GM19025 (cell line): ENCODE measurements around the gene ASPHD2.

ENCODE experiments used
- ATAC-seq: cut with Tn5 transposase; IDR thresholded peaks from one replicate; pipeline ENCODE4 v1.9.1; 2021; ENCODE audit warnings: mild to moderate bottlenecking, low read depth, moderate library complexity; ENCODE audit not compliant: unreplicated experiment

ASPHD2 gene

GRCh38 chr22:26445577-26446275, 16.7 kb downstream of the ASPHD2 start:
- ATAC-seq, result no peak

- ATAC-seq, result no peak
Observed at GRCh38 chr22:26446808-26447515, 17.9 kb downstream of the ASPHD2 start.

GRCh38 chr22:26447584-26448329, 18.7 kb downstream of the ASPHD2 start:
- no peak for ATAC-seq

GRCh38 chr22:26448334-26448733, 19.3 kb downstream of the ASPHD2 start:
- ATAC-seq, result no peak

GRCh38 chr22:26448941-26449340, 19.9 kb downstream of the ASPHD2 start:
- no peak for ATAC-seq

- no peak for ATAC-seq
Observed at GRCh38 chr22:26450453-26451185, 21.6 kb downstream of the ASPHD2 start.

- ATAC-seq, result no peak
Observed at GRCh38 chr22:26452236-26453016, 23.4 kb downstream of the ASPHD2 start.

GRCh38 chr22:26453216-26453615, 24.2 kb downstream of the ASPHD2 start:
- ATAC-seq, result no peak

GRCh38 chr22:26453812-26454500, 24.9 kb downstream of the ASPHD2 start:
- ATAC-seq, result no peak

GRCh38 chr22:26457661-26458272, 28.7 kb downstream of the ASPHD2 start:
- no peak for ATAC-seq

- no peak for ATAC-seq
Observed at GRCh38 chr22:26460202-26460601, 31.1 kb downstream of the ASPHD2 start.

GRCh38 chr22:26461188-26461810, 32.2 kb downstream of the ASPHD2 start:
- ATAC-seq, result no peak

GRCh38 chr22:26462051-26462450, 33.0 kb downstream of the ASPHD2 start:
- ATAC-seq, result no peak

- no peak for ATAC-seq
Observed at GRCh38 chr22:26462641-26463040, 33.6 kb downstream of the ASPHD2 start.

- ATAC-seq, result no peak
Observed at GRCh38 chr22:26463101-26463661, 34.1 kb downstream of the ASPHD2 start.

- ATAC-seq, result no peak
Observed at GRCh38 chr22:26463688-26464087, 34.6 kb downstream of the ASPHD2 start.

- ATAC-seq, result no peak
Observed at GRCh38 chr22:26464312-26464711, 35.3 kb downstream of the ASPHD2 start.

GRCh38 chr22:26466196-26466595, 37.1 kb downstream of the ASPHD2 start:
- ATAC-seq, result no peak
